K562 (cell line): ENCODE data around the gene AKAP6. TPM values are rescaled to one million over a fixed set of nuclear protein-coding genes. Genes with fewer than 3 reads are reported as not detected.

Source experiments
- ATAC-seq: fragments of 200-7000 bp; cut with Tn5 transposase; 3 replicates; pipeline ENCODE4 v1.9.1; 2020; ENCODE audit warnings: moderate library complexity
- BruUV-seq: library from RNA; stranded (reverse); fragments of 400-500 nt; replicated peaks from 2 replicates; lab custom pipeline; 2021; lab: Mats Ljungman, UMichigan
- CTCF ChIA-PET: fragments of 300-600 bp; formaldehyde crosslinking; extraction: SDS; loops from one replicate; lab custom pipeline; 2021; ENCODE audit warnings: low intra/inter-chr PET ratio; lab: Yijun Ruan, JAX
- POLR2A ChIA-PET: fragments of 300-600, 350-650 bp; sonication (Branson Sonifier 250); formaldehyde crosslinking; extraction: SDS; loops from one replicate; lab custom pipeline; 2021; ENCODE audit warnings: antibody characterized with exemption, inconsistent platforms; lab: Yijun Ruan, JAX
- DNase-seq, 4 experiments: peaks; one replicate each; pipeline versions ENCODE4 v3.0.0 to v3.0.0-alpha.2; 2011 to 2018; ENCODE audit warnings: low spot score in 3 of 4, mixed read lengths in 3 of 4; ENCODE audit errors: extremely low read depth in 1 of 4
- FAIRE-seq: peaks from 2 replicates; lab custom pipeline; 2011; peaks lifted over from hg19 to GRCh38; lab: Jason Lieb, UNC
- H2AFZ ChIP-seq: 2 replicates; pipeline ENCODE4 v1.6.0; 2011; ENCODE audit warnings: low read depth, low read length, control low read depth, inconsistent platforms
- H3K27ac ChIP-seq: fragments of 200-600 bp; 3 replicates; pipeline ENCODE4 v1.8.0; 2011; ENCODE audit warnings: low read depth, mild to moderate bottlenecking, control low read depth, inconsistent platforms, low read length, moderate library complexity, mixed read lengths; ENCODE audit errors: extremely low read depth
- H3K27me3 ChIP-seq, 2 experiments: fragments of 300-600 bp in 1 of 2; 2 replicates in 1 of 2; 3 replicates in 1 of 2; pipeline versions ENCODE4 v1.6.0 to v1.8.0; 2011; ENCODE audit warnings: inconsistent platforms in 2 of 2, low read length in 2 of 2, mild to moderate bottlenecking in 1 of 2, mixed read lengths in 1 of 2, moderate library complexity in 1 of 2; ENCODE audit not compliant: control insufficient read depth in 2 of 2, insufficient read depth in 2 of 2
- H3K36me3 ChIP-seq: fragments of 300-600 bp; 3 replicates; pipeline ENCODE4 v1.8.0; 2011; ENCODE audit warnings: mild to moderate bottlenecking, low read length, inconsistent platforms; ENCODE audit not compliant: control insufficient read depth, insufficient read depth
- H3K4me1 ChIP-seq, 2 experiments: fragments of 200-600 bp in 1 of 2; replicated peaks in 1 of 2; 2 replicates in 1 of 2; 3 replicates in 1 of 2; pipeline versions ENCODE4 v1.5.1 to v1.8.0; 2011; ENCODE audit warnings: inconsistent platforms in 2 of 2, low read length in 2 of 2, mild to moderate bottlenecking in 1 of 2, mixed read lengths in 1 of 2, moderate library complexity in 1 of 2; ENCODE audit not compliant: control insufficient read depth in 2 of 2, insufficient read depth in 2 of 2
- H3K4me2 ChIP-seq: 2 replicates; pipeline ENCODE4 v1.6.1; 2011; ENCODE audit warnings: low read length, control low read depth, inconsistent platforms, mixed read lengths; ENCODE audit not compliant: insufficient read depth
- H3K4me3 ChIP-seq: fragments of 200-600 bp; sonication (generic), shearing (Covaris generic); 2 replicates; pipeline ENCODE4 v1.5.1; 2016; ENCODE audit warnings: control low read depth, inconsistent platforms
- H3K79me2 ChIP-seq: fragments of 200-600 bp; 3 replicates; pipeline ENCODE4 v1.8.0; 2011; ENCODE audit warnings: low read length, inconsistent platforms; ENCODE audit not compliant: control insufficient read depth, insufficient read depth
- H3K9ac ChIP-seq, 2 experiments: 2 replicates each; pipeline versions ENCODE4 v1.6.0 to v1.6.1; 2011; ENCODE audit warnings: low read depth in 2 of 2, low read length in 2 of 2, control low read depth in 1 of 2, inconsistent platforms in 1 of 2, mild to moderate bottlenecking in 1 of 2, mixed read lengths in 1 of 2; ENCODE audit not compliant: insufficient read depth in 1 of 2
- H3K9me1 ChIP-seq: one replicate; pipeline ENCODE4 v1.6.0; 2011; ENCODE audit warnings: inconsistent platforms, mild to moderate bottlenecking, low read length, moderate library complexity; ENCODE audit not compliant: control insufficient read depth, insufficient read depth
- H3K9me3 ChIP-seq: replicated peaks from 2 replicates; pipeline ENCODE4 v1.5.1; 2011; ENCODE audit warnings: low read depth, low read length, inconsistent platforms; ENCODE audit not compliant: control insufficient read depth, insufficient read depth
- H4K20me1 ChIP-seq: replicated peaks from 2 replicates; pipeline ENCODE4 v1.6.1; 2011; ENCODE audit warnings: low read length, inconsistent platforms, mixed read lengths; ENCODE audit not compliant: control insufficient read depth, insufficient read depth
- CTCF ChIP-seq, 3 experiments: IDR thresholded peaks in 2 of 3; conservative IDR thresholded peaks in 1 of 3; 2 replicates each; pipeline ENCODE4 v1.5.1; 2011 to 2012; ENCODE audit warnings: low read length in 3 of 3, mild to moderate bottlenecking in 3 of 3, control low read depth in 2 of 3, improper control_type of control experiment in 1 of 3, inconsistent platforms in 1 of 3, low read depth in 1 of 3, mixed read lengths in 1 of 3, moderate library complexity in 1 of 3; ENCODE audit not compliant: insufficient read depth in 2 of 3
- DNMT1 ChIP-seq: fragments of 450-650 bp; IDR thresholded peaks from 2 replicates; pipeline ENCODE4 v1.6.1; 2016; ENCODE audit warnings: antibody characterized with exemption, mild to moderate bottlenecking
- FOSL1 ChIP-seq: fragments of 200-800 bp; sonication (Bioruptor generic); conservative IDR thresholded peaks from 2 replicates; pipeline ENCODE4 v1.6.1; 2016; ENCODE audit warnings: missing genetic modification characterization, missing compliant biosample characterization
- GMEB1 ChIP-seq: fragments of 250-450 bp; sonication (Bioruptor Pico); IDR thresholded peaks from 2 replicates; pipeline ENCODE4 v1.4.0; 2020; ENCODE audit warnings: mild to moderate bottlenecking
- IFI16 ChIP-seq: fragments of 250-450 bp; sonication (Bioruptor Pico); IDR thresholded peaks from 2 replicates; pipeline ENCODE4 v2.1.2; 2022; ENCODE audit warnings: mild to moderate bottlenecking, inconsistent platforms
- IRF9 ChIP-seq: fragments of 450-650 bp; IDR thresholded peaks from 2 replicates; pipeline ENCODE4 v1.6.1; 2016; ENCODE audit warnings: missing biosample characterization, missing genetic modification characterization
- KLF13 ChIP-seq: fragments of 450-650 bp; IDR thresholded peaks from 2 replicates; pipeline ENCODE4 v1.6.1; 2016; ENCODE audit warnings: missing genetic modification characterization, low read depth, mild to moderate bottlenecking, missing compliant biosample characterization, moderate library complexity, borderline replicate concordance
- SPI1 ChIP-seq: IDR thresholded peaks from 2 replicates; pipeline ENCODE4 v1.6.1; 2011; ENCODE audit warnings: low read depth, low read length, control low read depth, borderline replicate concordance
- ZNF146 ChIP-seq: IDR thresholded peaks from one replicate; pipeline ENCODE4 v1.6.1; 2018; ENCODE audit warnings: missing compliant biosample characterization; ENCODE audit not compliant: unreplicated experiment
- ZNF280A ChIP-seq: fragments of 450-650 bp; IDR thresholded peaks from 2 replicates; pipeline ENCODE4 v1.6.1; 2018; ENCODE audit warnings: mild to moderate bottlenecking, low read depth; ENCODE audit not compliant: partially characterized antibody
- ZNF639 ChIP-seq, 2 experiments: fragments of 200-800 bp in 1 of 2; sonication (Bioruptor generic) in 1 of 2; sonication (generic) in 1 of 2; formaldehyde crosslinking in 1 of 2; IDR thresholded peaks in 1 of 2; conservative IDR thresholded peaks in 1 of 2; 2 replicates each; pipeline versions ENCODE4 v1.5.0 to v1.6.1; 2016 to 2020; ENCODE audit warnings: missing compliant biosample characterization in 1 of 2, missing genetic modification characterization in 1 of 2, missing genetic modification reagents in 1 of 2
- in situ Hi-C: fragments of 300-500 bp; cut with MboI; formaldehyde crosslinking; loops from 4 replicates; pipeline ENCODE4 v1.15.0; 2018; ENCODE audit warnings: inconsistent platforms, mixed read lengths
- intact Hi-C: fragments of 100-400 bp; cut with micrococcal nuclease; formaldehyde crosslinking; loops from 2 replicates; pipeline ENCODE4 v1.14.2; 2022
- polyA plus RNA-seq, 8 experiments: library from polyadenylated mRNA; depleted of rRNA in 4 of 8; stranded (reverse) in 5 of 8; unstranded in 3 of 8; fragments of >200 nt; fragmentation: Nextera tagmentation in 2 of 8; fragmentation: Illumina TruSeq in 1 of 8; extraction: Ambion mirVana in 2 of 8; extraction: Trizol in 1 of 8; gene quantifications; 2 replicates each; pipeline versions ENCODE4 v1.2.1 to v1.2.3, GENCODE V29; 2011 to 2014; ENCODE audit warnings: inconsistent platforms in 1 of 8, missing spikeins in 1 of 8
- total RNA-seq, 7 experiments: library from RNA; depleted of rRNA in 6 of 7; stranded (reverse); fragments of >200 nt in 6 of 7; fragmentation: Illumina TruSeq in 2 of 7; extraction: Trizol in 2 of 7; gene quantifications; 2 replicates each; pipeline versions ENCODE4 v1.2.1 to v1.2.3, GENCODE V29; 2011 to 2021; ENCODE audit warnings: low replicate concordance in 1 of 7

Gene AKAP6
- total and polyA plus RNA-seq, 9 of the 15 experiments (the other 6 are each of a cell fraction or from before 2014, with no cell fraction given) = 0.03 to 1.7 (median 0.48) TPM

- in situ Hi-C loops = no loop called here
- no peaks in the 10 kb centered on the region for H3K36me3 ChIP-seq
- H2AFZ ChIP-seq = no peak overlapping the region
- H3K79me2 ChIP-seq = no peaks in the 10 kb centered on the region
- H3K9me1 ChIP-seq = no peaks in the 10 kb centered on the region
- TF ChIP-seq ZNF280A (no peak), CTCF (IDR thresholded peaks at IDR 0.05 in 2 of 3, conservative IDR thresholded peaks at IDR 0.05 in 1 of 3; ENCODE audit: insufficient read depth in 2 of 3, low read depth in 1 of 3, low read length in 3 of 3) (no peak), IRF9 (tag) (no peak), IFI16 (CRISPR knock-in tag) (no peak), DNMT1 (no peak), KLF13 (tag) (no peak), SPI1 (no peak), ZNF639 (CRISPR knock-in tag; conservative IDR thresholded peaks at IDR 0.05 in 1 of 2, IDR thresholded peaks at IDR 0.05 in 1 of 2) (no peak), GMEB1 (CRISPR knock-in tag) (no peak), FOSL1 (tag) (no peak), ZNF146 (no peak)
- TF ChIP-seq, all 486 proteins: peak for 0
- H4K20me1 ChIP-seq = no peaks in the 10 kb centered on the region
- ChIA-PET POLR2A (no interaction called here), CTCF (no interaction called here)
- no peak overlapping the region for H3K4me3 ChIP-seq
- FAIRE-seq (no peak), ATAC-seq (no peak), DNase-seq (no peak)
- no peak overlapping the region for H3K9ac ChIP-seq
- H3K27me3 ChIP-seq = no peaks in the 10 kb centered on the region
- H3K4me2 ChIP-seq = no peak overlapping the region
- H3K4me1 ChIP-seq = no peaks in the 10 kb centered on the region
- no peak overlapping the region for H3K27ac ChIP-seq
- BruUV-seq = no TSS peak
- intact Hi-C loops = no loop called here
- no peaks in the 10 kb centered on the region for H3K9me3 ChIP-seq
Measured at GRCh38 chr14:32404784-32405573, 75.9 kb downstream of the AKAP6 start.
